ENCODE results near the gene B9D2.
"Not testable (repeated sequence)": the region's sequence is repeated elsewhere in the genome, so short reads cannot be mapped to it uniquely, and the experiment has no call there.

B9D2 gene

DNA sequence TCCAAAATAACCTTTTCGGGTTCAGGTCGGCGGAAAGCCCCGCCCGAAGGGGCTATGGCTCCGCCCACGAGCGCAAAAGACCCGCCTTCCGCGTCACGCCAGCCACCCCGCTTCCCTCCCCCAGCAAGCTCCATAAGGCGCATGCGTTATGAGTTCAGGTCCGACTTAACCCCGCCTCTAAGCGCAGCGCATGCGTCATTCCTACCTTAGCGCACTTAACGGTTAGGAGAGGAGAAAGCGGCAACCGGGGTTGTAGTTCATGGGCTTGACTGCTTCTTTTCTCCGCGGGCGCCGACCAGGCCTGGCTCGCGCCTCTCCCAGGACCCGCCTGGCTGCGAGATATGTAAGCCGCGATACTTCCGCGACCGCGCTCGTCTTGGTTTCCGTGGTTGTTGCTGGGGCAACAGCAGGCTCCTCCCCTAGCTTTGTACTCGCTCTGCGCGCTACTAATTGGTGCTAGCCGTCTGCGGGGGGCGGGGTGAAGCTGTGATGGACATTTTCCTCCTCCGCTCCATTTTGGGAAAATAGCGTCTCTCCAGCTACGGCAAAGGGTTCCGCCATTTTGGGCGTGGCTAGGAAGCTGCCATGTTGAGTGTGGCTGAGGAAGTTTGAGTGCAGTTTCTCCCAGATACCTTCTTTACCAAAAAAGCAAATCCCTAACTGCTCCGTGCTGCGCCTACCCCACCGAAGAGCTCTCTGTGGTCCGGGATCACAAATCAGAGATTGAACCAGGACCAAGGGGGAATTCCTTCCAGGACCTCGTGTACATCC, at the start of gene B9D2:
B9D2 (minus strand) TSS at position 397 of the 771 bp plus-strand sequence. CDS start 630 bp downstream, outside the sequence.
- peak; percentile 99 for DNase-seq

- no peak for DNase-seq
Measured at GRCh38 chr19:41412953-41413352, 49.0 kb upstream of the B9D2 start.

DNA sequence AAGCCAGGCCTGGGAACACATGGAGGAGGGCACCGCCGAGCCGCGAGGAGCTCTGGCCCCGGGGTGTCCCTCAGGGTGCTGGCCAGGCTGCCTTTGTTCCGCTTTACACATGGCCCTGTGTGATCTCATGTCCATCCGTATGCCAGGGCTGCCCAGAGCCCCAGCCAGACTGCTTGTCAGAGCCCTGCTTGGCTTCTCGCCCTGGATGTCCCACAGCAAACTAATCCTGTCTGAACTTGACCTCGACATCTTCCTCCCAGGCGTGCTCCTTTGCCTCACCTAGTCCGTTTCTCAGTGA, 48.0 kb upstream of the B9D2 start:
- DNase-seq: no peak

DNA sequence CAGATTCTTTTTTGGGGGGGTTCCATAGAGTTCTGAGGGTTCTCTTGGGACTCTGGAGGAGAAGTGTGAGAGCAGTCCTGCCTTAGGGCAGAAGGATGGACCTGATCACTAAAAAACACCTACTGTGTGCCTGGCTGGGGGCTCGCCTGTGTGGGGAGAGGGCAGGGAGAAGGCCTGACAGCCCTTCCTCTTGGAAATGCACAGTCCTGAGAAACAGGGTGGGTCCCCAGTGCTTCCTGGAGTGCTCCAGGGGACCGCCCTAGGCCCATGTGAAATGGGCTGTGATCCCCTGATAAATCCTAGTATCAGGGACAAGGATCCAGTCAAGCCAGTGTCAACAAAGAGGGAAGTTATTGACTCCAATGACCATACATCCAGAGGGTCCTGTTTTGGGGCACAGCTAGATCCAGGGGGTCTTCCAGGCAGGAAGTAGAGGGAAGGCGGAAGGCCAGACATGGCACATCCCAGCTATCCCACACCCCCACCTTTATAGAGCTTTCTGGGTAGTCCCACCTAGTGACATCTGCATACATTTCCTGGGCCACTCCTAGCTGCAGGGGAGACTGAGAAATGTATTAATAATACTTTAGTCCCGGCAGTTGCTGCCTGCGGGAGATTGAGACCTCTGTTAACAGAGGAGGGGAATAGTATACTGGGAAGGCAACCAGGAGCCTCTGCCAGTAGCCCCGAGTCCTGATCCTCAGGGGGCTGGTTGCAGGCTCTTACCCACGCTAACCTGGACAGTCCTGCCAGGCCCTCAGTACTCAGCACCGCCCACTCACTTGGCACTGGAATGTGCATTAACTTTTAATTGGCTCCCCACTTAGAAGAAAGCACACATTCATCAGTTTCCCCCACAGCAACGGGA, 47.4 kb upstream of the B9D2 start:
- no peak for DNase-seq

- no peak for DNase-seq
Measured at GRCh38 chr19:41410336-41411054, 46.5 kb upstream of the B9D2 start.

GRCh38 chr19:41409288-41409687, 45.3 kb upstream of the B9D2 start:
- peak; percentile 33 for DNase-seq

- not testable (repeated sequence) for DNase-seq
Measured at GRCh38 chr19:41408846-41409245, 44.9 kb upstream of the B9D2 start.

DNA sequence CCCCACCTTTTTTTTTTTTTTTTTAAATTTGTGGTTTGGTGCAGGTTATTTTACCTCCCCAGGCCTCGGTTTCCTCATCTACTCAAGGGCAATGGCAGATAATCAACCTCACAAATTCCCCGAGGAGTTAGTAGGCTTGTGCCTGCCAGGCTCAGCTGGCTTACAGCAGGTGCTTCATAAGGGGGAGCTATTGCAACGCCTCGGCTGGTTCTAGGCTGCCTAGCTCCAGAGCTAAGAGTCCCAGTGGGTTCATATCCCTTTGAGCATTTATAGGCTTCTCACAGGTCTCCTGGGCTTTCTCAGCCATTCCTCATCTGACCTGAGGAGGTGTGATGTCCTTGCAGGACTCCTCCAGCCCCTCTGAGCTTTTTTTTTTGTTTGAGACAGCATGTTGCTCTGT, 44.3 kb upstream of the B9D2 start:
- no peak for DNase-seq

DNA sequence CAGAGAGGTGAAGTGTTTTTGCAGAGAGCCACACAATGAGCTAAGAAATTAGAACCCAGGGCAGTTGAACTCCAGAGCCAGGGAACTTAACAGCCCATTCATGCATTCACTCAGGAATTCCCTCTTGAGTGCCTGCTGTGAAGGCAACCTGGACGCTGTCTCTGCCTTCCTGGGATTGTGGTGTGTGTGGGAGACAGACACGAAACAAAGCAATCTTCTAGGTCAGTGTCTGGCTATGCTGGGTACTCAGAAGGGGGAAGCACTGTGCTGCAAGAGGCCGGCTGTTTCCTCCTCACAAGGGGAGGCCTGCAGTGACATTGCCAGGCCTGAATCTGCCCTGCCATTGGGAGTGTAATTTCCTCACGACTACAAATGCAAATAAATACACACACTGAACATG, 43.3 kb upstream of the B9D2 start:
- DNase-seq: no peak

DNA sequence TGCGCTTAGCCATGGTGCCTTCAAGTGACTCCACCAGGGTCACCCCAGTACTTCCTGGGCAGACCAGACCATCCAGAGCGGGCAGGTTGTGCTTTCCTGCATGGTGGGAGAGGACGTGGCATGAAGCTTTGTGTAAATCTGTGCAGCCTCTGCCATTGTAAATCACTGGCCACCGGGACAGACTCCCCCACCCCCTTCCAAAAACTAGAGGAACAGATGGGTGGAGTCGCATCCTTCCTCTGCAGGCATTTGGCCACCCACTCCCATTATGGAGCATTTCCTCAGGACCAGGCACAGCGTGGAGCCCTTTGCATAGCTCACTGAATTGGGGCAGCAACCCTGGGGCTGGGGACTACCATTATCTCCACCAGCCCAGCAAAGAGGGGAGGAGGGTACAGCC, 41.8 kb upstream of the B9D2 start:
- no peak for DNase-seq

GRCh38 chr19:41403181-41403970, 39.4 kb upstream of the B9D2 start:
- DNase-seq: no peak

- no peak for DNase-seq
Measured at GRCh38 chr19:41402010-41402409, 38.1 kb upstream of the B9D2 start.

GRCh38 chr19:41401483-41401882, 37.5 kb upstream of the B9D2 start:
- no peak for DNase-seq

GRCh38 chr19:41399525-41399924, 35.6 kb upstream of the B9D2 start:
- no peak for DNase-seq

GRCh38 chr19:41399091-41399490, 35.1 kb upstream of the B9D2 start:
- DNase-seq: no peak

DNA sequence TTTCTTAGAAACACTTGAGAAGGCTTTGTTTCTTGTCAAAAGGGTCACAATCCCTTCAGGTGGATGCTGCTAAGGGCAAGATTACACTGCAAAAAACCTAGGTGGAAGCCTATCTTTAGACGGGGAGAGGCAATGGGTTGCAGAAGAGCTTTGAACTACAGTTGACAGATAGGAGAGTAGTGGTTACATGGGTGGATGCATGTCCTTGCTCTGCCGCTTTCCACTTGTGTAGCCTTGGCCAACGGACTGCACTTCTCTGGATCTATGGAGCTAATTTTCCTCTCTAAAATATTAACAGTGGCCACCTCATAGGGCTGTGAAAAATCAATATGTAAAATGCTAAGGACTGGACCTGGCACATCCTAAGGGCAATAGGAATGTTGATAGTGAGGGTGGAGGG, 34.6 kb upstream of the B9D2 start:
- DNase-seq: no peak

- DNase-seq: no peak
Measured at GRCh38 chr19:41398050-41398418, 34.1 kb upstream of the B9D2 start.

DNA sequence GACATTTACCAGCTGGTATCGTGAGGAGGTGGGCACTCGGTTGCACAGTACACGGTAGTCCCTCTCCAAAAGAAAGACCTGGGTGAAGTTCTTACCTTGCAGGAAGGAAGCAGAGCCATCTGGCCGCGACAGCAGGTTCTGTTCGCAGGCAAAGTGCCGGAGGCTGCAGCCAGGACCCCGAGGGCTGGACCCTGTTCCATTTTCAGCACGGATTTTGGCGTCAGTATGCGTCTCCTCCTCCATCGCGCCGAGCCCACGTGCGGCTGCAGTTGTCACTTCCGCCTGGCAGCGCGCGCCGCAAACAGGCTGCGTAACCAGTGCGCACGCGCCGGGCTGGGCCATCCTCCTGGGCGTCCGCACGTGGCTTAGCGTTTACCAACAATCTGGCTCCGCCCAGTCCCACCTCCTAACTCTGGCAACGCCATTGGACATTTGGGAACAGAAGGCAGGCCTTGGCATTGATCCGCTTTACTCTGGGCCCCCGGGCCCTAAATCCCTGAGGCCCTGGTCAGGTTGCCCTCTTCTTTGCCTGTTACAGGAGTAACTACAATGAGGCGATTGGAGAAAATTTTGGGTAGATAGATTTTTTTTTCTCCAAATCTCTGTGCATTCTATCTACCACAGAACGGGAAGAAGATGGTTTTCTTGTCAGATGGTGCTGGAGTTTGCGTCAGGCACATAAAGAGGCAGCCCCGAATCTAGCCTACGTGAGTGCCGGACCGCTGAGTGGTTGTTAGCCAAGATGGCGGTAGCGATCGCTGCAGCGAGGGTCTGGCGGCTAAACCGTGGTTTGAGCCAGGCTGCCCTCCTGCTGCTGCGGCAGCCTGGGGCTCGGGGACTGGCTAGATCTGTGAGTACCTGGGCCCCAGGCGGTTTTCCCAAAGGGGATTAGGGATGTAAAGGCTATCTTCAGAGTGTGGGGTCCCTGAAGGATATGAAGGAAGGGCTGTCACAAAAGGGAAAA, 33.4 kb upstream of the B9D2 start, which contains the start of the genes BCKDHA and EXOSC5:
BCKDHA (plus strand) TSS at position 733 of the 964 bp plus-strand sequence; CDS start at position 743, 10 bp downstream.
EXOSC5 (minus strand) TSS at position 274 of the 964 bp plus-strand sequence; CDS start at position 243, 31 bp downstream.
- peak; percentile 100 for DNase-seq

DNA sequence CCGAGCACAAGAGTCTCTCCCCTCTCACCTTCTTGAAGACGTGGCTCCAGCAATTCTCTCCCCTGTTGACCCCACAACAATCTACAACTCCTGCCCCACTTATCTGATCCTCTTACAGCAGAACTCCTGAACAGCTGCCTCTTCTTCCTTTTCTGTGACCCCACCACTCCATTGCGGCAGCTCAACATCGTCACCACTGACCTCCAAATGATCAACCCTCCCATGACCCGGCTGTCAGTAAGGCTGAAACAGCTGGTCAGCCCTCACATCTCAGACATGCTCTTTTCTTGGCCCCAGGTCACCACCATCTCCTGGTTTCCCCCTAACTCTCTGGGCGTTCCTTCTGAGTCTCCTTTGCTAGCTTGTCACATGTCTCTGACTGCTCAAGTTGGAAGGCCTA, 31.4 kb upstream of the B9D2 start:
- DNase-seq: no peak

DNA sequence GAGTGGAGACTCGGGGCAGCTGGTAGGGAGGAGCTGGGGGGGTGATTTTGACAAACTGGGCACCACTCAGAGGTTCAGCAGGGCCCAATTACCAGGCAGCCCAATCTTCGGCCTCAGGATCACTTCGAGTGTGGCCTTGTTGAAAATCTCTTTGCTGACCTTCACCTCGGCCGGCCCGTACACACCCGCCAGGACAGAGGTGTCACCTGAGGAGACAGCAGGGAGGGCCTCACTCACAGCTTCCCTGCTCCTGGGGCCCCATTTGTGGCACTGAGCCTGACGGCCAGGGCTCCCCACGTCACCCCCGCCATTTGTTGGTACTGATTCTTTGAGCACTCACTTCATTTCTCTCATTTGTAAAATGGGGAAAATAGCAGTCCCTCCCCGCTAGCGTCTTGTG, 28.8 kb upstream of the B9D2 start:
- no peak for DNase-seq

- no peak for DNase-seq
Measured at GRCh38 chr19:41391618-41392017, 27.7 kb upstream of the B9D2 start.

Measured in fibroblast of skin of right biceps (primary cell).